Lung (tissue), 12 donors: ENCODE results near the gene RTL5. TPM values are rescaled to one million over a fixed set of nuclear protein-coding genes. Genes with fewer than 3 reads are reported as not detected.

Source experiments
- ATAC-seq: fragments of 200-7000 bp; cut with Tn5 transposase; one replicate; pipeline ENCODE4 v1.9.1; 2020; ENCODE audit warnings: moderate number of reproducible peaks; ENCODE audit not compliant: insufficient read depth, low FRiP score
- DNase-seq, 3 donors: peaks; one replicate each; pipeline ENCODE4 v3.0.0-alpha.2; 2013 to 2017
- H3K27ac ChIP-seq, 2 donors: one replicate each; pipeline ENCODE4 v1.5.1; 2013; ENCODE audit warnings: mild to moderate bottlenecking in 2 of 2, moderate library complexity in 2 of 2, control low read depth in 1 of 2, inconsistent platforms in 1 of 2, low read depth in 1 of 2, low read length in 1 of 2
- H3K27me3 ChIP-seq, 3 donors: one replicate each; pipeline ENCODE4 v1.5.1; 2013; ENCODE audit warnings: low read length in 2 of 3; ENCODE audit not compliant: control insufficient read depth in 3 of 3, insufficient read depth in 3 of 3
- H3K36me3 ChIP-seq, 4 donors: one replicate each; pipeline ENCODE4 v1.5.1; 2013; ENCODE audit warnings: low read length in 4 of 4, mild to moderate bottlenecking in 1 of 4, moderate library complexity in 1 of 4; ENCODE audit not compliant: control insufficient read depth in 4 of 4, insufficient read depth in 4 of 4
- H3K4me1 ChIP-seq, 5 donors: one replicate each; pipeline ENCODE4 v1.5.1; 2013; ENCODE audit warnings: low read length in 5 of 5, mild to moderate bottlenecking in 2 of 5, moderate library complexity in 1 of 5; ENCODE audit not compliant: control insufficient read depth in 5 of 5, insufficient read depth in 5 of 5
- H3K4me3 ChIP-seq: one replicate; pipeline ENCODE4 v1.5.1; 2013; ENCODE audit warnings: mild to moderate bottlenecking, control low read depth, moderate library complexity
- H3K9ac ChIP-seq, 2 donors: one replicate each; pipeline ENCODE4 v1.5.1; 2013; ENCODE audit warnings: low read length in 2 of 2, control low read depth in 1 of 2; ENCODE audit not compliant: insufficient read depth in 1 of 2
- H3K9me3 ChIP-seq, 4 donors: one replicate each; pipeline ENCODE4 v1.5.1; 2013; ENCODE audit warnings: low read length in 3 of 4, mild to moderate bottlenecking in 1 of 4, moderate library complexity in 1 of 4; ENCODE audit not compliant: control insufficient read depth in 4 of 4, insufficient read depth in 3 of 4
- WGBS, 2 donors: extraction: QIAGEN DNeasy Blood & Tissue Kit; methylation state at CpG; one replicate each; pipeline ENCODE4 v1.1.7; 2013; 5-methylcytosine and 5-hydroxymethylcytosine counted together
- polyA plus RNA-seq, 2 donors: library from polyadenylated mRNA; stranded (reverse); fragments of 200-250 nt; gene quantifications; one replicate each; pipeline ENCODE4 v1.2.1, GENCODE V29; 2013
- total RNA-seq, 2 donors: library from RNA; depleted of rRNA in 1 of 2; stranded (reverse); fragments of >200 nt in 1 of 2; gene quantifications; one replicate each; pipeline ENCODE4 v1.2.1, GENCODE V29; 2014 to 2021
- TF ChIP-seq, protein P1 (sequence below): IDR thresholded peaks from 2 replicates; pipeline ENCODE4 v1.5.1; 2012; ENCODE audit warnings: mild to moderate bottlenecking; ENCODE audit errors: control extremely low read depth, extremely low read depth
- donor health status: control.
- donor health status: control.
- donor health status: Bipolar disorder and iron deficiency.
- donor health status: healthy.
- donor health status: DM: yes; HTN: yes; CAD: no.

Gene RTL5
- total and polyA plus RNA-seq, 4 donors = 2.8 to 8.3 (median 5.6) TPM

DNA sequence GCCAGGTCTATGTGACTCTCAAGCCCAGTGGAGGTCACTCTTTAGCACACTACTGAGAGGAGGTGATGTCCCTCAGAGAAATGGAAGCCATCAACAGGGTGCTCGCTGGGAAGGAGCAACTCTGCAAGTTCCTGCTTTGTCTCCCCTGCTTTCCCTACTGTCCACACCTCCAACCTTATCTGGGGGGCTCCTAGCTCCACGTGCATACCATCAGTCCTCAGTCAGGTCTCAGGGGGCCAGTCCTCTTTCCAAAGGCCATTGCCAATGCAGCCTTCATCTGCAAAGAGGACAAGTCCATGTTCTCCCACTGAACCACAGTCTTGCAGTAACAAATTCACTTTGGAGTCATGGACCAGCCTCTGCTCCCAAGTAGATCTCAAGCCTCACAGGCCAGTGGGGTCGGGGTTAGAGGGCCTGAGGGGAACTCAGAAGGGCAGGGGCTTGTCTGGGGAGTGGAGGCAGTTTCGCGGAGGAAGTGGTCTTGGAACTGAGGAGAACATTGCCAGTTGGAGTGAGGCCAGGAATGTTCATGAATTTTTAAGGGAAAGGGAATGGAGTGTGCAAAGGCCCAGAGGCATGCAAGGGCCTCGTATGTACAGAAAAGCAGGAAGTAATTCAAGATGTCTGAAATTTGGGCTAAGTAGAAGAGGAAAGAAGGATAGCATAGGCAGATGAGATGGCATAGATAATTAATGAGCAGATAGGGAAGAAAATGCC, 8.9 kb downstream of the RTL5 start:
- Histone ChIP-seq H3K9ac (no peak overlapping the region), H3K4me1 (peaks cover 0 to 49% (median 19%) of the 10 kb centered on the region in 5 donors), H3K4me3 (no peak overlapping the region), H3K9me3 (peaks cover 0 to 6% (median 0%) of the 10 kb centered on the region in 4 donors), H3K27ac (peak overlapping the region; percentile 58 to 76), H3K36me3 (no peaks in the 10 kb centered on the region), H3K27me3 (peaks cover 0 to 8% (median 8%) of the 10 kb centered on the region in 3 donors)
- no peak for ATAC-seq
- TF ChIP-seq, protein P1, sequence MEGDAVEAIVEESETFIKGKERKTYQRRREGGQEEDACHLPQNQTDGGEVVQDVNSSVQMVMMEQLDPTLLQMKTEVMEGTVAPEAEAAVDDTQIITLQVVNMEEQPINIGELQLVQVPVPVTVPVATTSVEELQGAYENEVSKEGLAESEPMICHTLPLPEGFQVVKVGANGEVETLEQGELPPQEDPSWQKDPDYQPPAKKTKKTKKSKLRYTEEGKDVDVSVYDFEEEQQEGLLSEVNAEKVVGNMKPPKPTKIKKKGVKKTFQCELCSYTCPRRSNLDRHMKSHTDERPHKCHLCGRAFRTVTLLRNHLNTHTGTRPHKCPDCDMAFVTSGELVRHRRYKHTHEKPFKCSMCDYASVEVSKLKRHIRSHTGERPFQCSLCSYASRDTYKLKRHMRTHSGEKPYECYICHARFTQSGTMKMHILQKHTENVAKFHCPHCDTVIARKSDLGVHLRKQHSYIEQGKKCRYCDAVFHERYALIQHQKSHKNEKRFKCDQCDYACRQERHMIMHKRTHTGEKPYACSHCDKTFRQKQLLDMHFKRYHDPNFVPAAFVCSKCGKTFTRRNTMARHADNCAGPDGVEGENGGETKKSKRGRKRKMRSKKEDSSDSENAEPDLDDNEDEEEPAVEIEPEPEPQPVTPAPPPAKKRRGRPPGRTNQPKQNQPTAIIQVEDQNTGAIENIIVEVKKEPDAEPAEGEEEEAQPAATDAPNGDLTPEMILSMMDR = no peak
- 69 to 79% methylated on average over 6 of the region's 6 CpGs for WGBS, 2 donors
- peak in 1 of 3 donors; percentile 50 for DNase-seq

DNA sequence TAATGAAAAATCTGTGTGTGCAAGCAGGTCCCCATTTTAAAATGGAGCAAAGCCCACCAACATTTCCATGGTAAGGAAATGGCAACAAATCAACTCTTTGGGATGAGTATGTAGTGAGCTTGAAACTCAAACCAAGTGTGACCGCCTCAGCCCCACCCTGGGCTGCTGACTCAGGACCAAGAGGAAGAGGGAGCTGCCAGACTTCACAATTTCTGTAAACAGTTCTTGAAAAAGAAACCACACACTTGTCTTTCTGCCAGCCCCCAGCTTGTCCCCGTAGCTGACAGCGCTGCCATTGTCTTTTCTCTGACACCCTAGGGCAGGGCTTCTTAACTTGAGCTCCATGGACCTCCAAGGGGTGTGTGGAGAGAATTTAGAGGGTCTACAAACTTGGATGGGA, 10.3 kb downstream of the RTL5 start:
- H3K36me3 ChIP-seq = no peaks in the 10 kb centered on the region
- no peak overlapping the region for H3K9ac ChIP-seq
- peaks cover 0 to 12% (median 9%) of the 10 kb centered on the region in 3 donors for H3K27me3 ChIP-seq
- peak overlapping the region; percentile 9 to 57 for H3K27ac ChIP-seq
- no peak overlapping the region for H3K4me3 ChIP-seq
- 0 to 9% methylated on average over 3 of the region's 3 CpGs for WGBS, 2 donors
- peaks cover 0 to 40% (median 19%) of the 10 kb centered on the region in 5 donors for H3K4me1 ChIP-seq
- DNase-seq (peak; percentile 72 to 90 (median 86)), ATAC-seq (no peak)
- TF ChIP-seq, protein P1 = no peak
- H3K9me3 ChIP-seq = peaks cover 0 to 6% (median 0%) of the 10 kb centered on the region in 4 donors

DNA sequence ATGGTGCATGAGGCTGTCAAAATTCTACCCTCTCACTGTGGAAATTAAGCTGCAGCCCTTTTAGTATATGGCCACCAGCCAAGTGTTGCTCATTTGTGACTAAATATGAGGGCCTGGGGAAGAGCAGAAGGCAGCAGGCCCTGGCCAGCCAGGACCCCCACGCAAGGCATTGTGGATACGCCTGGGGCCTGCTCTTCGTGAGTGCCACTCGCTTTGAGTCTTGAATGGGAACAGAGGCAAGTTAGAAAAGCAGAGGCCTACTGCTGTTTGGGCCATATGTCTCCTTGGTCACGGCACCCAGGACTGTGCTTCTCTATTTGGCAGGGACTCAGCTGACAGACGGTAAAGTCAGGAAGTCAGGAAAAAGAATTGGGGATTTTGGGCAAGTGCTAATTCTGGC, 10.9 kb downstream of the RTL5 start:
- no peak for ATAC-seq
- Histone ChIP-seq H3K9me3 (peaks cover 0 to 6% (median 0%) of the 10 kb centered on the region in 4 donors), H3K27me3 (peaks cover 0 to 12% (median 9%) of the 10 kb centered on the region in 3 donors), H3K36me3 (no peaks in the 10 kb centered on the region), H3K9ac (no peak overlapping the region), H3K27ac (peak overlapping the region; percentile 33 to 57), H3K4me3 (no peak overlapping the region), H3K4me1 (peaks cover 0 to 36% (median 14%) of the 10 kb centered on the region in 5 donors)
- TF ChIP-seq, protein P1 = no peak
- no peak for DNase-seq
- 60 to 66% methylated on average over 6 of the region's 6 CpGs for WGBS, 2 donors
